K562 (cell line): Measurements from ENCODE around the gene IZUMO3. TPM values are rescaled to one million over a fixed set of nuclear protein-coding genes. Genes with fewer than 3 reads are reported as not detected.

ENCODE experiments used
- ATAC-seq: fragments of 200-7000 bp; cut with Tn5 transposase; 3 replicates; pipeline ENCODE4 v1.9.1; 2020; ENCODE audit warnings: moderate library complexity
- BruUV-seq: library from RNA; stranded (reverse); fragments of 400-500 nt; replicated peaks from 2 replicates; lab custom pipeline; 2021; lab: Mats Ljungman, UMichigan
- CTCF ChIA-PET: fragments of 300-600 bp; formaldehyde crosslinking; extraction: SDS; loops from one replicate; lab custom pipeline; 2021; ENCODE audit warnings: low intra/inter-chr PET ratio; lab: Yijun Ruan, JAX
- POLR2A ChIA-PET: fragments of 300-600, 350-650 bp; sonication (Branson Sonifier 250); formaldehyde crosslinking; extraction: SDS; loops from one replicate; lab custom pipeline; 2021; ENCODE audit warnings: antibody characterized with exemption, inconsistent platforms; lab: Yijun Ruan, JAX
- DNase-seq, 4 experiments: peaks; one replicate each; pipeline versions ENCODE4 v3.0.0 to v3.0.0-alpha.2; 2011 to 2018; ENCODE audit warnings: low spot score in 3 of 4, mixed read lengths in 3 of 4; ENCODE audit errors: extremely low read depth in 1 of 4
- FAIRE-seq: peaks from 2 replicates; lab custom pipeline; 2011; peaks lifted over from hg19 to GRCh38; lab: Jason Lieb, UNC
- H2AFZ ChIP-seq: 2 replicates; pipeline ENCODE4 v1.6.0; 2011; ENCODE audit warnings: low read depth, low read length, control low read depth, inconsistent platforms
- H3K27ac ChIP-seq: fragments of 200-600 bp; 3 replicates; pipeline ENCODE4 v1.8.0; 2011; ENCODE audit warnings: low read depth, mild to moderate bottlenecking, control low read depth, inconsistent platforms, low read length, moderate library complexity, mixed read lengths; ENCODE audit errors: extremely low read depth
- H3K27me3 ChIP-seq, 2 experiments: fragments of 300-600 bp in 1 of 2; 2 replicates in 1 of 2; 3 replicates in 1 of 2; pipeline versions ENCODE4 v1.6.0 to v1.8.0; 2011; ENCODE audit warnings: inconsistent platforms in 2 of 2, low read length in 2 of 2, mild to moderate bottlenecking in 1 of 2, mixed read lengths in 1 of 2, moderate library complexity in 1 of 2; ENCODE audit not compliant: control insufficient read depth in 2 of 2, insufficient read depth in 2 of 2
- H3K36me3 ChIP-seq: fragments of 300-600 bp; 3 replicates; pipeline ENCODE4 v1.8.0; 2011; ENCODE audit warnings: mild to moderate bottlenecking, low read length, inconsistent platforms; ENCODE audit not compliant: control insufficient read depth, insufficient read depth
- H3K4me1 ChIP-seq, 2 experiments: fragments of 200-600 bp in 1 of 2; replicated peaks in 1 of 2; 2 replicates in 1 of 2; 3 replicates in 1 of 2; pipeline versions ENCODE4 v1.5.1 to v1.8.0; 2011; ENCODE audit warnings: inconsistent platforms in 2 of 2, low read length in 2 of 2, mild to moderate bottlenecking in 1 of 2, mixed read lengths in 1 of 2, moderate library complexity in 1 of 2; ENCODE audit not compliant: control insufficient read depth in 2 of 2, insufficient read depth in 2 of 2
- H3K4me2 ChIP-seq: 2 replicates; pipeline ENCODE4 v1.6.1; 2011; ENCODE audit warnings: low read length, control low read depth, inconsistent platforms, mixed read lengths; ENCODE audit not compliant: insufficient read depth
- H3K4me3 ChIP-seq: fragments of 200-600 bp; sonication (generic), shearing (Covaris generic); 2 replicates; pipeline ENCODE4 v1.5.1; 2016; ENCODE audit warnings: control low read depth, inconsistent platforms
- H3K79me2 ChIP-seq: fragments of 200-600 bp; 3 replicates; pipeline ENCODE4 v1.8.0; 2011; ENCODE audit warnings: low read length, inconsistent platforms; ENCODE audit not compliant: control insufficient read depth, insufficient read depth
- H3K9ac ChIP-seq, 2 experiments: 2 replicates each; pipeline versions ENCODE4 v1.6.0 to v1.6.1; 2011; ENCODE audit warnings: low read depth in 2 of 2, low read length in 2 of 2, control low read depth in 1 of 2, inconsistent platforms in 1 of 2, mild to moderate bottlenecking in 1 of 2, mixed read lengths in 1 of 2; ENCODE audit not compliant: insufficient read depth in 1 of 2
- H3K9me1 ChIP-seq: one replicate; pipeline ENCODE4 v1.6.0; 2011; ENCODE audit warnings: inconsistent platforms, mild to moderate bottlenecking, low read length, moderate library complexity; ENCODE audit not compliant: control insufficient read depth, insufficient read depth
- H3K9me3 ChIP-seq: replicated peaks from 2 replicates; pipeline ENCODE4 v1.5.1; 2011; ENCODE audit warnings: low read depth, low read length, inconsistent platforms; ENCODE audit not compliant: control insufficient read depth, insufficient read depth
- H4K20me1 ChIP-seq: replicated peaks from 2 replicates; pipeline ENCODE4 v1.6.1; 2011; ENCODE audit warnings: low read length, inconsistent platforms, mixed read lengths; ENCODE audit not compliant: control insufficient read depth, insufficient read depth
- ESRRA ChIP-seq: fragments of 450-650 bp; IDR thresholded peaks from 2 replicates; pipeline ENCODE4 v1.6.1; 2014; ENCODE audit warnings: low read depth, mild to moderate bottlenecking, moderate library complexity, borderline replicate concordance
- EZH2 ChIP-seq: IDR thresholded peaks from 2 replicates; pipeline ENCODE4 v1.6.1; 2012; ENCODE audit warnings: low read depth, mild to moderate bottlenecking, inconsistent platforms, low read length, borderline replicate concordance
- FUS ChIP-seq: fragments of 200-400 bp; formaldehyde crosslinking; optimal IDR thresholded peaks from 2 replicates; pipeline ENCODE3; 2017; ENCODE audit warnings: low read depth, low read length
- HINFP ChIP-seq: fragments of 450-650 bp; conservative IDR thresholded peaks from 2 replicates; pipeline ENCODE4 v1.6.1; 2016; ENCODE audit warnings: missing genetic modification characterization, low read depth, mild to moderate bottlenecking, control low read depth, missing compliant biosample characterization
- HNRNPL ChIP-seq: fragments of 200-400 bp; formaldehyde crosslinking; IDR thresholded peaks from 2 replicates; pipeline ENCODE4 v1.6.1; 2017; ENCODE audit warnings: low read depth, mild to moderate bottlenecking, low read length
- JUN ChIP-seq, 2 experiments: sonication (generic) in 1 of 2; formaldehyde crosslinking in 1 of 2; IDR thresholded peaks; 2 replicates each; pipeline versions ENCODE4 v1.6.1 to v1.8.0; 2012 to 2022; ENCODE audit warnings: borderline replicate concordance in 2 of 2, mild to moderate bottlenecking in 2 of 2, improper control_type of control experiment in 1 of 2, low read depth in 1 of 2, low read length in 1 of 2, missing genetic modification reagents in 1 of 2
- MEIS2 ChIP-seq: fragments of 450-650 bp; IDR thresholded peaks from 2 replicates; pipeline ENCODE4 v1.6.1; 2014; ENCODE audit warnings: mild to moderate bottlenecking; ENCODE audit not compliant: partially characterized antibody
- MLLT1 ChIP-seq, 2 experiments: fragments of 450-650 bp; IDR thresholded peaks; 2 replicates each; pipeline ENCODE4 v1.6.1; 2016
- NFATC3 ChIP-seq: fragments of 450-650 bp; IDR thresholded peaks from 2 replicates; pipeline ENCODE4 v1.6.1; 2017; ENCODE audit warnings: mild to moderate bottlenecking
- SMARCB1 ChIP-seq: IDR thresholded peaks from 2 replicates; pipeline ENCODE4 v1.6.1; 2011; ENCODE audit warnings: improper control_type of control experiment, low read depth; ENCODE audit not compliant: insufficient read length
- SNRNP70 ChIP-seq: fragments of 200-400 bp; formaldehyde crosslinking; optimal IDR thresholded peaks from 2 replicates; pipeline ENCODE3; 2017; ENCODE audit warnings: low read depth, low read length
- TAL1 ChIP-seq: fragments of 450-650 bp; IDR thresholded peaks from 2 replicates; pipeline ENCODE4 v1.6.1; 2016; ENCODE audit warnings: mild to moderate bottlenecking
- TEAD2 ChIP-seq: fragments of 450-650 bp; IDR thresholded peaks from 2 replicates; pipeline ENCODE4 v1.6.1; 2016; ENCODE audit warnings: missing genetic modification characterization, control low read depth, missing compliant biosample characterization
- ZNF174 ChIP-seq: fragments of 250-450 bp; sonication (Bioruptor Pico); IDR thresholded peaks from 2 replicates; pipeline ENCODE4 v1.4.0; 2020; ENCODE audit warnings: mild to moderate bottlenecking
- ZZZ3 ChIP-seq: fragments of 450-650 bp; IDR thresholded peaks from 2 replicates; pipeline ENCODE4 v1.6.1; 2016; ENCODE audit warnings: antibody characterized with exemption, mild to moderate bottlenecking, moderate library complexity
- whole genome bisulfite sequencing: fragments of 100-300 bp; shearing (Covaris generic); methylation state at CpG from one replicate; pipeline ENCODE4 v1.1.6; 2016; ENCODE audit warnings: low coverage, mixed read lengths; ENCODE audit not compliant: insufficient coverage; ENCODE audit errors: missing lambda C conversion rate; 5-methylcytosine and 5-hydroxymethylcytosine counted together
- in situ Hi-C: fragments of 300-500 bp; cut with MboI; formaldehyde crosslinking; loops from 4 replicates; pipeline ENCODE4 v1.15.0; 2018; ENCODE audit warnings: inconsistent platforms, mixed read lengths
- intact Hi-C: fragments of 100-400 bp; cut with micrococcal nuclease; formaldehyde crosslinking; loops from 2 replicates; pipeline ENCODE4 v1.14.2; 2022
- polyA plus RNA-seq, 8 experiments: library from polyadenylated mRNA; depleted of rRNA in 4 of 8; stranded (reverse) in 5 of 8; unstranded in 3 of 8; fragments of >200 nt; fragmentation: Nextera tagmentation in 2 of 8; fragmentation: Illumina TruSeq in 1 of 8; extraction: Ambion mirVana in 2 of 8; extraction: Trizol in 1 of 8; gene quantifications; 2 replicates each; pipeline versions ENCODE4 v1.2.1 to v1.2.3, GENCODE V29; 2011 to 2014; ENCODE audit warnings: inconsistent platforms in 1 of 8, missing spikeins in 1 of 8
- total RNA-seq, 7 experiments: library from RNA; depleted of rRNA in 6 of 7; stranded (reverse); fragments of >200 nt in 6 of 7; fragmentation: Illumina TruSeq in 2 of 7; extraction: Trizol in 2 of 7; gene quantifications; 2 replicates each; pipeline versions ENCODE4 v1.2.1 to v1.2.3, GENCODE V29; 2011 to 2021; ENCODE audit warnings: low replicate concordance in 1 of 7

IZUMO3 gene
- total and polyA plus RNA-seq, 9 of the 15 experiments (the other 6 are each of a cell fraction or from before 2014, with no cell fraction given) = not detected

DNA sequence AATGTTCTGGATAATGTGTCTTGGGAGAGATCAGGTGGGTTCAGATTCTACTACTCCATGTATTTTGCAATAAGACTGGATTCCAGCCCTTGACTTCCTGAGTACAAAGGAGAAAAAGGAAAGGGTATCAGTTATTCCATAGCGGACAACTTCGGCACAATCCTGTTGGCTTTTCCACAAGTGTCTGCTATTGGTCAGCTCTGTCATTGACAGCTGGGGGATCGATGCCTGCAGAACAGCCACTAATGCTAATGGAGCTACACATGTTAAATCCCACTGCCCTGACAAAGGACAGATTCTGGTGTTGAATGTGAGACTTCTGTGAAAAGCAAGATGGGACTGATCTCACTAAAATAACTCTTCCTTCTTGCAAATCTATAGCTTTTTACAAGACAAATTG lies 41.2 kb downstream of the IZUMO3 start:
- TF ChIP-seq MLLT1 (IDR thresholded peaks at IDR 0.05) (no peak), SNRNP70 (no peak), HNRNPL (no peak), SMARCB1 (no peak), FUS (no peak), HINFP (tag) (no peak), MEIS2 (no peak), NFATC3 (no peak), JUN (IDR thresholded peaks at IDR 0.05; ENCODE audit: borderline replicate concordance, low read depth, low read length) (no peak), JUN (CRISPR knock-in tag; IDR thresholded peaks at IDR 0.05; ENCODE audit: borderline replicate concordance) (no peak), ESRRA (no peak), ZNF174 (CRISPR knock-in tag) (no peak), EZH2 (no peak), TEAD2 (tag) (no peak), TAL1 (no peak), ZZZ3 (no peak)
- TF ChIP-seq, all 486 proteins: peak for 0
- Histone ChIP-seq H3K27me3 (no peaks in the 10 kb centered on the region), H3K4me1 (no peaks in the 10 kb centered on the region), H3K79me2 (no peaks in the 10 kb centered on the region), H4K20me1 (no peaks in the 10 kb centered on the region), H3K36me3 (no peaks in the 10 kb centered on the region), H3K27ac (no peak overlapping the region), H3K9ac (no peak overlapping the region), H3K9me1 (no peaks in the 10 kb centered on the region), H3K4me2 (no peak overlapping the region), H3K9me3 (no peaks in the 10 kb centered on the region), H2AFZ (no peak overlapping the region), H3K4me3 (no peak overlapping the region)
- POLR2A ChIA-PET = no interaction called here
- FAIRE-seq (no peak), DNase-seq (no peak), ATAC-seq (no peak)
- CTCF ChIA-PET = no interaction called here
- BruUV-seq = no TSS peak
- WGBS = no CpG with 5 or more reads among the region's 3 CpGs
- intact Hi-C loops (no loop called here), in situ Hi-C loops (no loop called here)
